Right lung (tissue), 5 donors: ENCODE results near the gene NAALADL2. TPM values are rescaled to one million over a fixed set of nuclear protein-coding genes. Genes with fewer than 3 reads are reported as not detected.
"Not testable (repeated sequence)": the region's sequence is repeated elsewhere in the genome, so short reads cannot be mapped to it uniquely, and the experiment has no call there.

Experiments
- DNase-seq, 2 donors: peaks; one replicate each; pipeline ENCODE4 v3.0.0-alpha.2; 2013
- polyA plus RNA-seq, 5 donors: library from polyadenylated mRNA; unstranded; fragments of 120-200 nt; gene quantifications; one replicate each; pipeline versions ENCODE4 v1.2.1 to v1.2.3, GENCODE V29; 2013; ENCODE audit warnings: inconsistent platforms in 1 of 5, low replicate concordance in 1 of 5; ENCODE audit not compliant: insufficient read length in 5 of 5, insufficient read depth in 1 of 5

NAALADL2 gene
- polyA plus RNA-seq, 5 donors = 8.4 to 21.0 (median 18.4) TPM

- no peak for DNase-seq
Measured at GRCh38 chr3:175585898-175586297, 726.8 kb downstream of the NAALADL2 start.

GRCh38 chr3:175590745-175591144 is 731.6 kb downstream of the NAALADL2 start:
- DNase-seq = no peak

GRCh38 chr3:175591375-175591774 is 732.2 kb downstream of the NAALADL2 start:
- DNase-seq = no peak

GRCh38 chr3:175593331-175593730 is 734.2 kb downstream of the NAALADL2 start:
- DNase-seq = no peak

GRCh38 chr3:175598740-175599139 is 739.6 kb downstream of the NAALADL2 start:
- no peak for DNase-seq

GRCh38 chr3:175601521-175601920 is 742.4 kb downstream of the NAALADL2 start:
- DNase-seq = no peak

GRCh38 chr3:175605851-175606250 is 746.7 kb downstream of the NAALADL2 start:
- no peak for DNase-seq

GRCh38 chr3:175606650-175607318 is 747.6 kb downstream of the NAALADL2 start:
- DNase-seq = no peak

GRCh38 chr3:175608356-175608755 is 749.2 kb downstream of the NAALADL2 start:
- DNase-seq = no peak

- no peak for DNase-seq
Measured at GRCh38 chr3:175608911-175609310, 749.8 kb downstream of the NAALADL2 start.

- no peak for DNase-seq
Measured at GRCh38 chr3:175612487-175613196, 753.5 kb downstream of the NAALADL2 start.

- not testable (repeated sequence) for DNase-seq
Measured at GRCh38 chr3:175614107-175614506, 755.0 kb downstream of the NAALADL2 start.

- DNase-seq = no peak
Measured at GRCh38 chr3:175617247-175617646, 758.1 kb downstream of the NAALADL2 start.

- DNase-seq = no peak
Measured at GRCh38 chr3:175619369-175619768, 760.2 kb downstream of the NAALADL2 start.

- no peak for DNase-seq
Measured at GRCh38 chr3:175620093-175620492, 761.0 kb downstream of the NAALADL2 start.

- no peak for DNase-seq
Measured at GRCh38 chr3:175620532-175620931, 761.4 kb downstream of the NAALADL2 start.

GRCh38 chr3:175640958-175641357 is 781.8 kb downstream of the NAALADL2 start:
- DNase-seq = no peak

GRCh38 chr3:175646865-175647264 is 787.7 kb downstream of the NAALADL2 start:
- no peak for DNase-seq

GRCh38 chr3:175648899-175649298 is 789.8 kb downstream of the NAALADL2 start:
- DNase-seq = peak in 1 of 2 donors; percentile 32

- peak in 1 of 2 donors; percentile 31 for DNase-seq
Measured at GRCh38 chr3:175651716-175652115, 792.6 kb downstream of the NAALADL2 start.

GRCh38 chr3:175655351-175655750 is 796.2 kb downstream of the NAALADL2 start:
- DNase-seq = no peak

GRCh38 chr3:175656461-175656860 is 797.3 kb downstream of the NAALADL2 start:
- DNase-seq = no peak

- no peak for DNase-seq
Measured at GRCh38 chr3:175659670-175660350, 800.7 kb downstream of the NAALADL2 start.
